K562 (cell line): Measurements from ENCODE around the gene PREX1.

Experiments
- FOXK1 ChIP-seq: sonication (generic); formaldehyde crosslinking; IDR thresholded peaks from 2 replicates; pipeline ENCODE4 v1.8.0; 2022; ENCODE audit warnings: missing genetic modification reagents, mild to moderate bottlenecking, borderline replicate concordance
- HDAC2 ChIP-seq: fragments of 450-650 bp; IDR thresholded peaks from 2 replicates; pipeline ENCODE4 v1.6.1; 2016; ENCODE audit warnings: mild to moderate bottlenecking
- L3MBTL2 ChIP-seq: fragments of 450-650 bp; IDR thresholded peaks from 2 replicates; pipeline ENCODE4 v1.6.1; 2016; ENCODE audit warnings: mild to moderate bottlenecking, moderate library complexity
- ZNF212 ChIP-seq: fragments of 450-650 bp; formaldehyde crosslinking; IDR thresholded peaks from 2 replicates; pipeline ENCODE4 v1.4.0; 2020; ENCODE audit warnings: mild to moderate bottlenecking
- TF ChIP-seq, protein P1 (sequence below), 3 experiments: IDR thresholded peaks in 2 of 3; conservative IDR thresholded peaks in 1 of 3; 2 replicates each; pipeline ENCODE4 v1.5.1; 2011 to 2012; ENCODE audit warnings: low read length in 3 of 3, mild to moderate bottlenecking in 3 of 3, control low read depth in 2 of 3, improper control_type of control experiment in 1 of 3, inconsistent platforms in 1 of 3, low read depth in 1 of 3, mixed read lengths in 1 of 3, moderate library complexity in 1 of 3; ENCODE audit not compliant: insufficient read depth in 2 of 3

DNA sequence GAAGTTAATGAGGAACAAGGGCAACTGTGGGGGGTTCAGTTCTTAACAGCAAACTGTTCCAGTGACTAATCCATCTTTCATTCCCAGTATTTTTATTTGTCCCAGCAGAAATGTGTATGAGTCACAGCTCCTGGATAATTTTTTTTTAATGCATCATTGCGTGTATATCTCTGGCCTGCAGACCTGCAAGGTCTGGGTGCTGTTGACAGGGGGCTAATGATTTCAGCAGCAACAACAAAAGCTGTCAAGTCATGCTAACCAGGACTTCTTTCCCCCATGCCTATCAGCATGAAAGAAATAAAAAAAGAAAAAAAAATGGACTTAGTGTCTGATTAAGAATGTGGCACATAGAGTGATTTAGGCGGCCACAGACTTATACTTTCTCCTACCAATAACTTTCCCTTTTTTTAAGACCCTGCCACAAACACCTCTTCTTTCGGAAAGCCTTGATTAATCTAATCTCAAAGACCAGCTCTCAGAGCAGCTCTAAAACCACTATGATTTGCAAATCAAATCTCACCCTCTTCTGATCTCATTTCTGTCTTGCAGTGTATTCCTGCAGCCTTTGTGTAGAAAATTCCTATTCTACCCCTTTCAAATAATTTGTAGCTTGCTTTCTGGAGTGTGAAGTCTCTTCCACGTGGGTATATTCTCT, 14.2 kb upstream of the PREX1 start:
- no peak for TF ChIP-seq L3MBTL2
- no peak for TF ChIP-seq FOXK1 (CRISPR knock-in tag)
- peak; percentile 80; the same call in 1 of the 2 replicates for TF ChIP-seq HDAC2
- TF ChIP-seq, protein P1, sequence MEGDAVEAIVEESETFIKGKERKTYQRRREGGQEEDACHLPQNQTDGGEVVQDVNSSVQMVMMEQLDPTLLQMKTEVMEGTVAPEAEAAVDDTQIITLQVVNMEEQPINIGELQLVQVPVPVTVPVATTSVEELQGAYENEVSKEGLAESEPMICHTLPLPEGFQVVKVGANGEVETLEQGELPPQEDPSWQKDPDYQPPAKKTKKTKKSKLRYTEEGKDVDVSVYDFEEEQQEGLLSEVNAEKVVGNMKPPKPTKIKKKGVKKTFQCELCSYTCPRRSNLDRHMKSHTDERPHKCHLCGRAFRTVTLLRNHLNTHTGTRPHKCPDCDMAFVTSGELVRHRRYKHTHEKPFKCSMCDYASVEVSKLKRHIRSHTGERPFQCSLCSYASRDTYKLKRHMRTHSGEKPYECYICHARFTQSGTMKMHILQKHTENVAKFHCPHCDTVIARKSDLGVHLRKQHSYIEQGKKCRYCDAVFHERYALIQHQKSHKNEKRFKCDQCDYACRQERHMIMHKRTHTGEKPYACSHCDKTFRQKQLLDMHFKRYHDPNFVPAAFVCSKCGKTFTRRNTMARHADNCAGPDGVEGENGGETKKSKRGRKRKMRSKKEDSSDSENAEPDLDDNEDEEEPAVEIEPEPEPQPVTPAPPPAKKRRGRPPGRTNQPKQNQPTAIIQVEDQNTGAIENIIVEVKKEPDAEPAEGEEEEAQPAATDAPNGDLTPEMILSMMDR (IDR thresholded peaks at IDR 0.05 in 2 of 3, conservative IDR thresholded peaks at IDR 0.05 in 1 of 3; ENCODE audit: insufficient read depth in 2 of 3, low read depth in 1 of 3, low read length in 3 of 3) = no peak
- no peak for TF ChIP-seq ZNF212 (CRISPR knock-in tag)
